GM23248 (cell line): ENCODE measurements around the gene ANKRD30A.

Source experiments
- EZH2 ChIP-seq: fragments of 200-600 bp; sonication (generic); IDR thresholded peaks from 2 replicates; pipeline ENCODE4 v1.6.1; 2018; ENCODE audit warnings: antibody characterized with exemption, mild to moderate bottlenecking; ENCODE audit not compliant: insufficient read depth, poor library complexity, severe bottlenecking
- EZH2phosphoT487 ChIP-seq: fragments of 200-600 bp; sonication (generic); IDR thresholded peaks from 2 replicates; pipeline ENCODE4 v1.6.1; 2018; ENCODE audit warnings: antibody characterized with exemption, moderate library complexity, mild to moderate bottlenecking, low read depth; ENCODE audit not compliant: insufficient read depth

DNA sequence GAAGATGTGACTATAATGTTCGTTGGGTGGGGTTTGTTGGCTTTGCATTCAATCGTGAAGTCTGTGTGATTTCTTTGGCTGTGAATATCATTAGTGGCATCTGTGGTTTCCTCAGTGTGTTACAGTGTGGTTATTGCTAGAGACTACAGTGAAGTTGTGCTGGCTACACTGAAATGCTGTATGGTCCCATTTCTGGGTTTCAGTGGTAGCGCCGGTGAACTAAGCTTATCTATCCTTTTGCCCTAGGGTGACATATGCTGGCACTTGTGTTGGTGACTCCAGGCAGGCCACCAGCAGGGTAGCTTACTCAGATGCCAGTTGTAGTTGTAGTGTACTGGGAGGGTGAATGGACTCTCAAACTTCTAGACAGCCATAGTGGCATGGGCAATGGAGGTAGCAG is 259.5 kb downstream of the ANKRD30A start:
- TF ChIP-seq EZH2phosphoT487, result no peak
- TF ChIP-seq EZH2, result no peak
